GM12892 (cell line): ENCODE results near the gene GUCY2D.

Source experiments
- POLR2A ChIP-seq: IDR thresholded peaks from 2 replicates; pipeline ENCODE4 v1.6.1; 2011; ENCODE audit warnings: low read depth, low read length, control low read depth
- POLR2AphosphoS5 ChIP-seq: IDR thresholded peaks from 2 replicates; pipeline ENCODE4 v1.6.1; 2011; ENCODE audit warnings: low read depth, low read length, control low read depth
- TAF1 ChIP-seq: IDR thresholded peaks from 2 replicates; pipeline ENCODE4 v1.6.1; 2011; ENCODE audit warnings: low read depth, mild to moderate bottlenecking, control low read depth, low read length, borderline replicate concordance

DNA sequence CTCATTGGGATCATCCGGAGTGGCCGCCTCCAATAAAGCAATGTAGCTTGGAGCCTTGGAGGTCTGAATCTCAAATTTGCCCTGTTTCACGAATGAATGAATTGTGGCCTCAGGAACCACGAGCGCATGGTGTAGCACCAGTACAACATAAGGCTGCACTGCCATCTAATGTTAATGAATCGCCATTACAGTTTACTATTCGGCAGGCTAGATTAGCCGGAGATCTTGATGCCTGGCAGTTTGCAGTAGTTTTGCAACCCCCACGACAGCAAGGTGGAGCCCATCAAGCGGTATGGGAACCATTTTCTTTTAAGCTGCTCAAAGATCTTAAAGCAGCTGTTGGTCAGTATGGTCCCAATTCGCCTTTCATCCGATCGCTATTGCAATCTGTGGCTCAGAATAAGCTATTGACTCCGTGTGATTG lies 55.3 kb downstream of the GUCY2D start:
- no peak for TF ChIP-seq POLR2A
- no peak for TF ChIP-seq POLR2AphosphoS5
- TF ChIP-seq TAF1 = no peak
